NB4 (cell line): ENCODE results near the gene OTULINL.
A peak's percentile ranks its signal among the peaks of the same experiment; 100 is the strongest.

Source experiments
- DNase-seq: peaks from one replicate; pipeline ENCODE4 v3.0.0; 2010; ENCODE audit warnings: low read depth
- H3K4me3 ChIP-seq: one replicate; pipeline ENCODE4 v1.5.1; 2011; ENCODE audit warnings: mild to moderate bottlenecking, low read depth, low read length, moderate library complexity
- CTCF ChIP-seq: IDR thresholded peaks from one replicate; pipeline ENCODE4 v1.5.1; 2012; ENCODE audit warnings: low read depth, low read length
- MYC ChIP-seq: IDR thresholded peaks from 2 replicates; pipeline ENCODE4 v1.6.1; 2011; ENCODE audit warnings: low read depth, low read length
- POLR2A ChIP-seq: IDR thresholded peaks from 2 replicates; pipeline ENCODE4 v1.6.1; 2011; ENCODE audit warnings: mild to moderate bottlenecking; ENCODE audit not compliant: insufficient read length; ENCODE audit errors: extremely low read depth
- TF ChIP-seq, protein P1 (sequence below): IDR thresholded peaks from 2 replicates; pipeline ENCODE4 v1.6.1; 2011; ENCODE audit warnings: low read depth, low read length

The OTULINL gene

GRCh38 chr5:14614490-14614889 is 32.9 kb downstream of the OTULINL start:
- no peak for DNase-seq
- TF ChIP-seq POLR2A, result no peak
- TF ChIP-seq, protein P1, sequence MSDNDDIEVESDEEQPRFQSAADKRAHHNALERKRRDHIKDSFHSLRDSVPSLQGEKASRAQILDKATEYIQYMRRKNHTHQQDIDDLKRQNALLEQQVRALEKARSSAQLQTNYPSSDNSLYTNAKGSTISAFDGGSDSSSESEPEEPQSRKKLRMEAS, result no peak
- no peak for TF ChIP-seq MYC
- TF ChIP-seq CTCF, result no peak
- no peak overlapping the region for H3K4me3 ChIP-seq

DNA sequence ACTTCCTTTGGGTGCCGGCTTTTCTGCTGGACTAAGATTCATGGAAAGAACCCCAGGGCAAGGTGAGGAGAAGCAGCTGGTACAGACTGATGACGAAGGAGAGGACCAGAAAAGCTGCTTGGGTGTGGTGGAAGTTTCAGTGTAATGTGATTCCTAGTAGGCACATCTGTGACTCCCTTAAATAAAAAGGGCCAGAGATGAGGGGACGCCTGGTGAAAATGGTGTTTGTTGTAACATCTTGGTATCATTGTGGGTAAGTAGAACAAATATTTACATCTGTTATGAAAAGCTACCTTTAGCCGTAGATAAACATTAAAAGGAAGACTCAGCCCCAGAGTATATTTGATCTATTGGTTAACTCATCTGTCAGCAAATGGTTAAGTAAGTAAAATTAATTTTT is 33.8 kb downstream of the OTULINL start:
- no peak for DNase-seq
- TF ChIP-seq, protein P1, result no peak
- no peak for TF ChIP-seq CTCF
- TF ChIP-seq POLR2A, result no peak
- no peak for TF ChIP-seq MYC

GRCh38 chr5:14617441-14617840 is 35.8 kb downstream of the OTULINL start:
- TF ChIP-seq, protein P1, result no peak
- TF ChIP-seq POLR2A, result no peak
- TF ChIP-seq CTCF, result no peak
- TF ChIP-seq MYC, result no peak
- no peak for DNase-seq
- no peak overlapping the region for H3K4me3 ChIP-seq

More for the DNA sequence above, 33.8 kb downstream of the OTULINL start:
- H3K4me3 ChIP-seq, result no peak overlapping the region

DNA sequence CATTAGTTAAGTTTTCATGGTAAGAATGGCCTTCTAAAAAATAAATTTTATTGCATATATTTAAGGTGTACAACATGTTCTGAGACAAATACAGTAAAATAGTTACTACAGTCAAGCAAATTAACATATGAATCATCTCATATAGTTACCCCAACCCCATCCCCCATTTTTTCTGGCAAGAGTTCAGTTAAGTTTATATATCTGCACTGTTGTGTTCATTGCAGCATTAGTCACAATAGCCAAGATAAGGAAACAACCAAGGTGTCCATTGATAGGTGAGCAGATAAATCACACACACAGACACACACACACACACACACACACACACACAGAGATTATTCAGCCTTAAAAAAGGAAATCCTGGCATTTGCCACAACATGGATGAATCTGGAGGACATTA is 45.7 kb downstream of the OTULINL start:
- H3K4me3 ChIP-seq, result no peak overlapping the region
- DNase-seq, result no peak
- TF ChIP-seq MYC (no peak), CTCF (no peak), POLR2A (no peak)
- TF ChIP-seq, protein P1, result no peak

- no peak for TF ChIP-seq POLR2A
- TF ChIP-seq, protein P1, result no peak
- no peak for TF ChIP-seq CTCF
- DNase-seq, result peak; percentile 63
- no peak overlapping the region for H3K4me3 ChIP-seq
Observed at GRCh38 chr5:14628346-14628745, 46.8 kb downstream of the OTULINL start.

DNA sequence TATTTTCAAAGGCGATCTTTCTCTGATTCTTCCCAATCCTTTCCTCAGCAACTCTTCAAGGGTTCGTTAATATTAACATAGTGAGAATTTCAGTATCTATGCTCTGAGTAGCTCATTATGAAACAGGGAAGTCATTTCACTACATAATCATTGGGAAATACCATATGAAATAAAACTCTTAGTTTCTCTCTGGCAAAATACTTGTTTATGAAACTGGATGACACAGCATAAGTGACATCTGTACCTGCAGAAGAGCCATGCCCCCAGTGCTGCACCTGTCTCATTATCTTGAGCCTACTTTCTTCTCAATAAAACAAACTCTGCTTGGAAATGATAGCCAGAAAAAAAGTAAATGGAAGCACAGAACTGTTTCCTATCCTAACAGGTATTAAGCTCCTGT is 49.1 kb downstream of the OTULINL start:
- H3K4me3 ChIP-seq, result no peak overlapping the region
- TF ChIP-seq, protein P1, result no peak
- TF ChIP-seq CTCF, result no peak
- DNase-seq, result no peak
